GM21515 (cell line): ENCODE data around the gene PIGZ.
A peak's percentile ranks its signal among the peaks of the same experiment; 100 is the strongest.
"Not testable (repeated sequence)": the region's sequence is repeated elsewhere in the genome, so short reads cannot be mapped to it uniquely, and the experiment has no call there.

ENCODE experiments used
- ATAC-seq: cut with Tn5 transposase; IDR thresholded peaks from one replicate; pipeline ENCODE4 v1.9.1; 2021; ENCODE audit not compliant: unreplicated experiment

Gene PIGZ

GRCh38 chr3:196951371-196951770 lies 17.3 kb downstream of the PIGZ start:
- ATAC-seq: no peak

- ATAC-seq: no peak
Measured at GRCh38 chr3:196949750-196950149, 18.9 kb downstream of the PIGZ start.

GRCh38 chr3:196949285-196949619 lies 19.4 kb downstream of the PIGZ start:
- ATAC-seq: no peak

- no peak for ATAC-seq
Measured at GRCh38 chr3:196948442-196949284, 20.0 kb downstream of the PIGZ start.

GRCh38 chr3:196947860-196948441 lies 20.7 kb downstream of the PIGZ start:
- ATAC-seq: no peak

GRCh38 chr3:196947136-196947859 lies 21.3 kb downstream of the PIGZ start:
- ATAC-seq: no peak

- not testable (repeated sequence) for ATAC-seq
Measured at GRCh38 chr3:196944037-196944790, 24.4 kb downstream of the PIGZ start.

- peak; percentile 14 for ATAC-seq
Measured at GRCh38 chr3:196942915-196943277, 25.7 kb downstream of the PIGZ start.

- ATAC-seq: peak; percentile 87
Measured at GRCh38 chr3:196942226-196942914, 26.3 kb downstream of the PIGZ start, which contains the start of gene NCBP2. Gene NCBP2, minus strand, starts transcription at chr3:196942528. Its CDS starts 25 bp downstream, at chr3:196942503.

- ATAC-seq: peak; percentile 27
Measured at GRCh38 chr3:196941729-196942225, 26.9 kb downstream of the PIGZ start.

GRCh38 chr3:196938576-196938975 lies 30.1 kb downstream of the PIGZ start:
- ATAC-seq: no peak

- no peak for ATAC-seq
Measured at GRCh38 chr3:196938124-196938523, 30.5 kb downstream of the PIGZ start.

- no peak for ATAC-seq
Measured at GRCh38 chr3:196936288-196936687, 32.3 kb downstream of the PIGZ start.

GRCh38 chr3:196932600-196932999 lies 36.0 kb downstream of the PIGZ start:
- no peak for ATAC-seq

- peak; percentile 55 for ATAC-seq
Measured at GRCh38 chr3:196931828-196932587, 36.6 kb downstream of the PIGZ start.

- no peak for ATAC-seq
Measured at GRCh38 chr3:196931157-196931556, 37.5 kb downstream of the PIGZ start.

- ATAC-seq: no peak
Measured at GRCh38 chr3:196927571-196928453, 40.8 kb downstream of the PIGZ start.

GRCh38 chr3:196920733-196921132 lies 47.9 kb downstream of the PIGZ start:
- no peak for ATAC-seq

- no peak for ATAC-seq
Measured at GRCh38 chr3:196918968-196919367, 49.7 kb downstream of the PIGZ start.
